Urinary bladder (tissue), 4 donors: ENCODE measurements around the gene KLHDC4. TPM values are rescaled to one million over a fixed set of nuclear protein-coding genes. Genes with fewer than 3 reads are reported as not detected.

Experiments used
- DNase-seq: peaks from one replicate; pipeline ENCODE4 v3.0.0-alpha.2; 2015; ENCODE audit errors: extremely low spot score
- H3K27ac ChIP-seq: one replicate; pipeline ENCODE4 v1.5.1; 2013; ENCODE audit warnings: low read depth, mild to moderate bottlenecking, moderate library complexity
- H3K36me3 ChIP-seq: one replicate; pipeline ENCODE4 v1.6.1; 2013; ENCODE audit warnings: mild to moderate bottlenecking, moderate library complexity; ENCODE audit not compliant: insufficient read depth
- H3K4me1 ChIP-seq: one replicate; pipeline ENCODE4 v1.6.1; 2013; ENCODE audit warnings: mild to moderate bottlenecking, moderate library complexity; ENCODE audit not compliant: insufficient read depth
- H3K4me3 ChIP-seq: one replicate; pipeline ENCODE4 v1.5.1; 2013; ENCODE audit warnings: low read depth, low read length
- WGBS: extraction: QIAGEN DNeasy Blood & Tissue Kit; methylation state at CpG from one replicate; pipeline ENCODE4 v1.1.7; 2013; 5-methylcytosine and 5-hydroxymethylcytosine counted together
- polyA plus RNA-seq: library from polyadenylated mRNA; stranded (reverse); fragments of 200-250 nt; gene quantifications from one replicate; pipeline ENCODE4 v1.2.3, GENCODE V29; 2013
- total RNA-seq: library from RNA; depleted of rRNA; stranded (reverse); fragments of >200 nt; gene quantifications from one replicate; pipeline ENCODE4 v1.2.3, GENCODE V29; 2014
- donor health status: healthy with polysubstance abuse.
- donor health status: healthy.

The KLHDC4 gene
- total and polyA plus RNA-seq, 2 donors = 21.5 to 23.1 TPM

DNA sequence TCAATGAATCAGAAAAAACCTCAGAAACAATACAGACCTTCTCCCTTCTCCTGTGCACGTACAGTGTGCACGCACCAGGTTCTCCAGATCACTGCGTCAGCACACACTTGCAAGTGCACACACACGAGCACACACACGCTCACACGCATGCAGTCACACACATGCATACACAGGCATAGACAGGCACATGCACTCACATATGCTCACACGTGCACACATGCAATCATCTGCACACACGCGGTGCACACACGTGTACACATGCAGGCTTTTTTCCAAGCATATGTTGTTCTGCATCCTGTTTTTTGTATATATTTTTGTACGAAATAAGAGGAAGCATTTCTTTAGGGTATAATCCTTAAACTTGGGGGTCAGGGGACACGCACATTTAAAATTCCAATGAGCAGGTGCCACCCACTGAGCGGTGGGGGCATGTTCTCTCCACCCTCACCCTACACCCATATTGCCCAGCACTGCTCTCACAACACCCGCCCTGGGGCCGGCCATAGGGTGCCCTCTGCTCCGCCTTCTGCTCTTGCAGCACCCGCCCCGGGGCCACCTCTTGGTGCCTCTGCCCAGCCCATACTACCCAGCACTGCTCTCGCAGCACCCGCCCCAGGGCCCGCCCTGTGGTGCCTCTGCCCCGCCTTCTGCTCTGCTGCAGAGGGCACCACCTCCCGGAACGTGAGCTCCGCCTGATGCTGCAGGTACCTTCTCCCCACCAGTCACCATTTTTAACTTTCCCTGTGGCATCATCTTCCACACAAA is 20.9 kb downstream of the KLHDC4 start:
- H3K4me1 ChIP-seq = no peaks in the 10 kb centered on the region
- 93% methylated on average over 25 of the region's 25 CpGs for WGBS
- no peaks in the 10 kb centered on the region for H3K36me3 ChIP-seq
- H3K27ac ChIP-seq = no peak overlapping the region
- no peak for DNase-seq
- no peak overlapping the region for H3K4me3 ChIP-seq

GRCh38 chr16:87742781-87743490 is 22.9 kb downstream of the KLHDC4 start:
- Histone ChIP-seq H3K4me3 (no peak overlapping the region), H3K27ac (no peak overlapping the region), H3K36me3 (no peaks in the 10 kb centered on the region), H3K4me1 (no peaks in the 10 kb centered on the region)
- 93% methylated on average over 17 of the region's 17 CpGs for WGBS
- DNase-seq = no peak

DNA sequence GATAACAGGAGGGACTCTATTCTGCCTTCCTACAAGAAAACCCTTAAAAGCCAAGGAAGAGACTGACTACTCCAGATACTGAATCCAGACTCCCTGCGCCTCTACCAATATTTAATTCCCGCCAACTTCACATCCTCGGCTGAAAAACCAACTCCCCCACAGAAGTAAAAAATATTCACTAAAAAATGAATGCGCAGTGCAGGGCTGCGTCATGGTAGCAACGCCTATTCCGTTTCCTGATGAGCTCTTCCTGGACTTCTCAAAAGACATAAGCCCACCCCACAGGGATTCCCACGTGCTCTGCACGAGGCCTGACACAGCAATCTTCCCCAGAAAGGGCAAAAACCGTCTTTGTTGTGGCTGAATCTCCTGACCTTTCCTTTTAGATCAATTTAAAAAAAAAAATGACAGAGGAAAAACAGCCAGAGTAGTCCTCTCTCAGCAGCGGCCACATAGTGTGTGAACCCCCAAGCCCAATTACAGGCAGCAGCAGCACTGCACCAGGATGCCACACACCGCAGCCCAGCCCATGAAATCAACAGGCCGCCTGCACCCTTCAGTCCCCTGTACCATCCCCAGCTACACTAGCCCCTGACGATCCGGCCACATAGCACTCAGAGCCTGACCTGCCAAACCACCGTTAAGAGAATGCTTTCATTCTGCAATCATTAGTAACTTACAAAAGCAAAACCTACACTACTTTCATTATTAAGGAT is 23.9 kb downstream of the KLHDC4 start:
- H3K4me1 ChIP-seq = no peaks in the 10 kb centered on the region
- WGBS = 94% methylated on average over 16 of the region's 16 CpGs
- H3K36me3 ChIP-seq = no peaks in the 10 kb centered on the region
- no peak overlapping the region for H3K27ac ChIP-seq
- no peak overlapping the region for H3K4me3 ChIP-seq
- DNase-seq = no peak

- no peak overlapping the region for H3K27ac ChIP-seq
- WGBS = 77% methylated on average over 11 of the region's 11 CpGs
- H3K36me3 ChIP-seq = no peaks in the 10 kb centered on the region
Measured at GRCh38 chr16:87740909-87741424, 24.8 kb downstream of the KLHDC4 start.

GRCh38 chr16:87740441-87740840 is 25.3 kb downstream of the KLHDC4 start:
- no peaks in the 10 kb centered on the region for H3K36me3 ChIP-seq
- DNase-seq = no peak
- no peak overlapping the region for H3K27ac ChIP-seq
- 79% methylated on average over 8 of the region's 8 CpGs for WGBS
- no peak overlapping the region for H3K4me3 ChIP-seq
- H3K4me1 ChIP-seq = no peaks in the 10 kb centered on the region

More at GRCh38 chr16:87740909-87741424, 24.8 kb downstream of the KLHDC4 start:
- no peak overlapping the region for H3K4me3 ChIP-seq
- DNase-seq = no peak
- no peaks in the 10 kb centered on the region for H3K4me1 ChIP-seq

GRCh38 chr16:87739801-87740200 is 26.0 kb downstream of the KLHDC4 start:
- no peak for DNase-seq
- no peak overlapping the region for H3K4me3 ChIP-seq
- H3K4me1 ChIP-seq = no peaks in the 10 kb centered on the region
- 94% methylated on average over 8 of the region's 8 CpGs for WGBS
- H3K27ac ChIP-seq = no peak overlapping the region
- no peaks in the 10 kb centered on the region for H3K36me3 ChIP-seq

GRCh38 chr16:87736008-87736382 is 29.8 kb downstream of the KLHDC4 start:
- Histone ChIP-seq H3K4me3 (no peak overlapping the region), H3K4me1 (no peaks in the 10 kb centered on the region), H3K27ac (no peak overlapping the region), H3K36me3 (no peaks in the 10 kb centered on the region)
- DNase-seq = no peak
- WGBS = 93% methylated on average over 12 of the region's 12 CpGs

- no peaks in the 10 kb centered on the region for H3K4me1 ChIP-seq
- no peaks in the 10 kb centered on the region for H3K36me3 ChIP-seq
- 84% methylated on average over 23 of the region's 23 CpGs for WGBS
- no peak for DNase-seq
- no peak overlapping the region for H3K27ac ChIP-seq
- no peak overlapping the region for H3K4me3 ChIP-seq
Measured at GRCh38 chr16:87735270-87736007, 30.3 kb downstream of the KLHDC4 start.

DNA sequence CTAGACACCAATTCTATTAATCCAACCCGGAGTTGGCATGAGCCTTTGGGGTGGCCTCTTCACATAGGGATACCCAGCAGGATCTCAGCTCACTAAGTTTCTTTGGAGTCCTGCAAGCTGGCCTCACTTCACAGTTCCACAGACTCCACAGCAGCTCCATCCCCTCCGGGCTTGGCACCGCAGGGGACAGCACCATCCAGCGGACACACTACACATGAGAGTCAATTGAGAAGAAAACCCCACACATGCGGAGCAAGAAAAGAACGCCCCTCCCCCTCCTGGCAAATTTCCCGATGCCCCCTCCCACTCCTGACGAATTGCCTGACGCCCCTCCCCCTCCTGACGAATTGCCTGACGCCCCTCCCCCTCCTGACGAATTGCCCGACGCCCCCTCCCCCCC is 31.1 kb downstream of the KLHDC4 start:
- H3K27ac ChIP-seq = no peak overlapping the region
- WGBS = 75% methylated on average over 14 of the region's 14 CpGs
- no peak overlapping the region for H3K4me3 ChIP-seq
- no peak for DNase-seq
- no peaks in the 10 kb centered on the region for H3K4me1 ChIP-seq
- H3K36me3 ChIP-seq = no peaks in the 10 kb centered on the region

GRCh38 chr16:87733190-87733589 is 32.6 kb downstream of the KLHDC4 start:
- Histone ChIP-seq H3K27ac (no peak overlapping the region), H3K4me3 (no peak overlapping the region), H3K36me3 (no peaks in the 10 kb centered on the region), H3K4me1 (no peaks in the 10 kb centered on the region)
- DNase-seq = no peak
- 86% methylated on average over 11 of the region's 11 CpGs for WGBS

GRCh38 chr16:87731607-87732006 is 34.2 kb downstream of the KLHDC4 start:
- Histone ChIP-seq H3K36me3 (no peaks in the 10 kb centered on the region), H3K4me3 (no peak overlapping the region), H3K27ac (no peak overlapping the region), H3K4me1 (no peaks in the 10 kb centered on the region)
- WGBS = 97% methylated on average over 13 of the region's 13 CpGs
- DNase-seq = no peak

DNA sequence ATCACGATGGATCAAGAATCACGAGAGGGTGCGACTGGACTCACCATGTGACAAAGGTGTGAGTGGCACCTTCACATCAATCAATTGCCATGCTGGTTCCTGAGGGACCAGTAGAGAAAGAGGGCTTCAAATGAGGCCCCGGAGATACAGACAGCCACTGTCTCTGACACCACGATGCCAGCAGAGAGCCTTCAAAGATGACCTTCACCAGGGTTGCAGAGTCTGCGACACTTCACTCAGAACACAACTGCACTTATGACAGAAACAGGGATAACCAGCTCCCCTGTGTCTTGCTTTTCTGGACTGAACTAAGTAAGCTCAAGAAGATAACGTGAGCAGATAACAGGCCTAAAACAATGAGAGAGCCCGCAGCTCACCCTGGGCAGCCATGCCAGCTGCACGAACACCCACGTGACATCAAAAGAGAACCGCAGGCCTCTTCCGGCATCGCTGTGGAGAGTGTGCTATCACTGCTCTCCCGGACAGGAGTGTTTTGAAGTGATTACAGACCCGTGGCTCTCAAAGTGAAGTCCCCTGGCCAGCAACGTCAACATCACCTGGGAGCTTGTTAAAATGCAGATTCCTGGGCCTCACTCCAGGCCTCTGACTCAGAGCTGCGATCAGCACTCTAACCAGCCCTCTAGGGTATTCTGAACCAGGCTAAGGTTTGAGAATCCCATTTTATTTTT is 36.4 kb downstream of the KLHDC4 start:
- no peak for DNase-seq
- H3K27ac ChIP-seq = no peak overlapping the region
- H3K4me3 ChIP-seq = no peak overlapping the region
- WGBS = 93% methylated on average over 17 of the region's 17 CpGs
- no peaks in the 10 kb centered on the region for H3K4me1 ChIP-seq
- no peaks in the 10 kb centered on the region for H3K36me3 ChIP-seq

- Histone ChIP-seq H3K27ac (no peak overlapping the region), H3K4me1 (no peaks in the 10 kb centered on the region), H3K4me3 (no peak overlapping the region), H3K36me3 (no peaks in the 10 kb centered on the region)
- WGBS = 78% methylated on average over 12 of the region's 12 CpGs
- no peak for DNase-seq
Measured at GRCh38 chr16:87728026-87728425, 37.8 kb downstream of the KLHDC4 start.
